WI38 (cell line): ENCODE data around the gene CREBZF.
"Not testable (repeated sequence)": the region's sequence is repeated elsewhere in the genome, so short reads cannot be mapped to it uniquely, and the experiment has no call there.

Source experiments
- H3K4me3 ChIP-seq: 2 replicates; pipeline ENCODE4 v1.5.1; 2011; ENCODE audit warnings: low read depth, mild to moderate bottlenecking, control low read depth, low read length
- CTCF ChIP-seq: IDR thresholded peaks from 2 replicates; pipeline ENCODE4 v1.5.1; 2012; ENCODE audit warnings: low read depth, mild to moderate bottlenecking, control low read depth, low read length

The CREBZF gene

GRCh38 chr11:85619499-85619898 is 45.4 kb downstream of the CREBZF start:
- TF ChIP-seq CTCF = no peak
- H3K4me3 ChIP-seq = no peak overlapping the region

GRCh38 chr11:85611643-85612042 is 53.3 kb downstream of the CREBZF start:
- not testable (repeated sequence) for H3K4me3 ChIP-seq
